SU-DHL-6 (cell line): ENCODE results near the gene ARHGAP6.

Experiments
- H2AFZ ChIP-seq: fragments of 200-600 bp; sonication (generic); 2 replicates; pipeline ENCODE4 v1.6.1; 2014; ENCODE audit warnings: low read depth, mild to moderate bottlenecking, moderate library complexity, mixed read lengths, antibody characterized with exemption, low read length; ENCODE audit not compliant: severe bottlenecking
- H3F3A ChIP-seq: fragments of 200-600 bp; shearing (Covaris generic); 2 replicates; pipeline ENCODE4 v1.6.0; 2016; ENCODE audit warnings: antibody characterized with exemption, mild to moderate bottlenecking; ENCODE audit not compliant: insufficient read depth
- H3K27ac ChIP-seq: fragments of 200-600 bp; sonication (generic); 2 replicates; pipeline ENCODE4 v1.5.1; 2016; ENCODE audit warnings: low read depth, mild to moderate bottlenecking, low read length, moderate library complexity, mixed read lengths
- H3K27me3 ChIP-seq: fragments of 200-600 bp; sonication (generic), shearing (Covaris generic); 2 replicates; pipeline ENCODE4 v1.6.0; 2014; ENCODE audit warnings: mild to moderate bottlenecking, low read length
- H3K36me3 ChIP-seq: fragments of 200-600 bp; sonication (generic); 2 replicates; pipeline ENCODE4 v1.6.1; 2014; ENCODE audit warnings: mild to moderate bottlenecking, low read length, mixed read lengths
- H3K4me2 ChIP-seq: fragments of 300-600, 200-600 bp; shearing (Covaris generic), sonication (generic); 2 replicates; pipeline ENCODE4 v1.6.0; 2014; ENCODE audit warnings: low read length, low read depth, mild to moderate bottlenecking; ENCODE audit not compliant: poor library complexity, severe bottlenecking
- H3K4me3 ChIP-seq: fragments of 200-600 bp; sonication (generic); 2 replicates; pipeline ENCODE4 v1.5.1; 2014; ENCODE audit warnings: antibody characterized with exemption, low read length, mild to moderate bottlenecking, mixed read lengths; ENCODE audit not compliant: insufficient read depth, poor library complexity, severe bottlenecking
- H3K79me2 ChIP-seq: fragments of 200-600 bp; sonication (generic); 2 replicates; pipeline ENCODE4 v1.6.1; 2014; ENCODE audit warnings: mild to moderate bottlenecking, low read length, moderate library complexity; ENCODE audit not compliant: insufficient read depth
- H3K9ac ChIP-seq: fragments of 200-600 bp; sonication (generic); 2 replicates; pipeline ENCODE4 v1.7.0; 2014; ENCODE audit warnings: mild to moderate bottlenecking, low read length
- H3K9me2 ChIP-seq: fragments of 200-600 bp; sonication (generic); replicated peaks from 2 replicates; pipeline ENCODE4 v1.6.1; 2014; ENCODE audit warnings: low read length; ENCODE audit not compliant: insufficient read depth
- H3K9me3 ChIP-seq: fragments of 200-600 bp; sonication (generic); 2 replicates; pipeline ENCODE4 v1.6.1; 2014; ENCODE audit warnings: low read length, mixed read lengths; ENCODE audit not compliant: insufficient read depth
- H4K20me1 ChIP-seq: fragments of 200-600 bp; sonication (generic); 2 replicates; pipeline ENCODE4 v1.6.1; 2014; ENCODE audit warnings: low read depth, mild to moderate bottlenecking, antibody characterized with exemption, low read length, moderate library complexity, mixed read lengths
- CTCF ChIP-seq: fragments of 200-600 bp; sonication (generic); IDR thresholded peaks from one replicate; pipeline ENCODE4 v1.5.1; 2017; ENCODE audit warnings: antibody characterized with exemption, mild to moderate bottlenecking, low read length, moderate library complexity; ENCODE audit not compliant: insufficient read depth, poor library complexity, severe bottlenecking
- EZH2phosphoT487 ChIP-seq: fragments of 200-600 bp; sonication (generic), shearing (Covaris generic); conservative IDR thresholded peaks from 2 replicates; pipeline ENCODE4 v1.6.1; 2018; ENCODE audit warnings: mild to moderate bottlenecking, antibody characterized with exemption, low read length, moderate library complexity, mixed read lengths

ARHGAP6 gene

GRCh38 chrX:11597479-11597878, 68.2 kb downstream of the ARHGAP6 start:
- Histone ChIP-seq H3K9me3 (no peaks in the 10 kb centered on the region), H3K4me3 (no peak overlapping the region), H3K27me3 (no peaks in the 10 kb centered on the region)

DNA sequence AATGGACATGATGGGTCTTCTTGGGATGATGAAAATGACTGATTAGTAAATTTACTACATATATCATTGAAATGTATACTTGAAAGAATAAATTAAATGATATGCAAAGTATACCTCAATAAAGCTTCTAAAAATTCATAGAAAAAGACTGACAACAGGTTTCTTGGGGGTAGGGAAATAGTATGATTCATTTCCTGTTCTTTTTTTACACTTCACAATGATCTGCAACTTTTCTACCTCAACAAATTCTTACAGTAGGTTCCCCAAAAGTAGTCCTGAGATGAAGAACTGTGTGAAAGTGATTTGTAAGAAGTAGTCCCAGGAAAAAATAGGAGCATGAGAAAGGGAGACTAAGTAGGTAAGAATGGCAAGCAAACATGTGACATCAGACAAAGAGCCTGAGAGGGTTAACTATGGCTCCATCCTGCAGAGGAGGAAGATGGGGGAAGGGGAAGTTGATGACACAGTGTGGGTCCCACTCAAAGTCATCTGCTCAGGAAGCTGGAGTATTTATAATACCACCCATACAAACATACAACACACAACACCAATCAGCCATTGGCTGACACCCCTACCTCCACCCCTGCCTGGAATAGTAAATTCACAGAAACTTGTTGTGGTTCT, 73.9 kb downstream of the ARHGAP6 start:
- no peaks in the 10 kb centered on the region for H3F3A ChIP-seq
- no peaks in the 10 kb centered on the region for H4K20me1 ChIP-seq
- H3K36me3 ChIP-seq: no peaks in the 10 kb centered on the region
- H3K79me2 ChIP-seq: no peaks in the 10 kb centered on the region
- H3K4me3 ChIP-seq: no peak overlapping the region
- H3K27ac ChIP-seq: no peak overlapping the region
- H3K9me3 ChIP-seq: no peaks in the 10 kb centered on the region
- H3K4me2 ChIP-seq: no peak overlapping the region
- no peak for TF ChIP-seq CTCF
- TF ChIP-seq EZH2phosphoT487: no peak
- H3K27me3 ChIP-seq: no peaks in the 10 kb centered on the region
- no peak overlapping the region for H3K9ac ChIP-seq
- no peaks in the 10 kb centered on the region for H3K9me2 ChIP-seq
- H2AFZ ChIP-seq: no peak overlapping the region

More at GRCh38 chrX:11597479-11597878, 68.2 kb downstream of the ARHGAP6 start:
- Histone ChIP-seq H3K79me2 (no peaks in the 10 kb centered on the region), H3K27ac (no peak overlapping the region), H3K9ac (no peak overlapping the region), H3K4me2 (no peak overlapping the region), H3K9me2 (no peaks in the 10 kb centered on the region), H4K20me1 (no peaks in the 10 kb centered on the region), H2AFZ (no peak overlapping the region), H3F3A (no peaks in the 10 kb centered on the region), H3K36me3 (no peaks in the 10 kb centered on the region)
- TF ChIP-seq CTCF (no peak), EZH2phosphoT487 (no peak)

GRCh38 chrX:11589641-11590040, 76.1 kb downstream of the ARHGAP6 start:
- H3K9me3 ChIP-seq: no peaks in the 10 kb centered on the region
- no peaks in the 10 kb centered on the region for H3F3A ChIP-seq
- no peaks in the 10 kb centered on the region for H4K20me1 ChIP-seq

More at GRCh38 chrX:11589641-11590040, 76.1 kb downstream of the ARHGAP6 start:
- Histone ChIP-seq H3K79me2 (no peaks in the 10 kb centered on the region), H3K4me3 (no peak overlapping the region), H3K9me2 (no peaks in the 10 kb centered on the region), H3K27ac (no peak overlapping the region), H3K4me2 (no peak overlapping the region), H3K9ac (no peak overlapping the region), H3K27me3 (no peaks in the 10 kb centered on the region), H3K36me3 (no peaks in the 10 kb centered on the region), H2AFZ (no peak overlapping the region)
- TF ChIP-seq EZH2phosphoT487 (no peak), CTCF (no peak)
